Upper lobe of left lung (tissue), 4 donors: ENCODE data around the gene CORO1A.

Experiments
- EP300 ChIP-seq, 4 donors: sonication (generic); formaldehyde crosslinking; IDR thresholded peaks; one replicate each; pipeline ENCODE4 v1.5.1; 2017; ENCODE audit warnings: antibody characterized with exemption in 4 of 4, control low read depth in 2 of 4
- POLR2A ChIP-seq, 4 donors: fragments of 450-650 bp; IDR thresholded peaks; one replicate each; pipeline ENCODE4 v1.5.1; 2016 to 2017; ENCODE audit warnings: antibody characterized with exemption in 4 of 4, mild to moderate bottlenecking in 2 of 4
- TF ChIP-seq, protein P1 (sequence below), 6 experiments: fragments of 450-650 bp in 4 of 6; fragments of 200-600 bp in 2 of 6; sonication (generic) in 2 of 6; IDR thresholded peaks; one replicate each; pipeline ENCODE4 v1.5.1; 2016 to 2019; ENCODE audit warnings: antibody characterized with exemption in 6 of 6

DNA sequence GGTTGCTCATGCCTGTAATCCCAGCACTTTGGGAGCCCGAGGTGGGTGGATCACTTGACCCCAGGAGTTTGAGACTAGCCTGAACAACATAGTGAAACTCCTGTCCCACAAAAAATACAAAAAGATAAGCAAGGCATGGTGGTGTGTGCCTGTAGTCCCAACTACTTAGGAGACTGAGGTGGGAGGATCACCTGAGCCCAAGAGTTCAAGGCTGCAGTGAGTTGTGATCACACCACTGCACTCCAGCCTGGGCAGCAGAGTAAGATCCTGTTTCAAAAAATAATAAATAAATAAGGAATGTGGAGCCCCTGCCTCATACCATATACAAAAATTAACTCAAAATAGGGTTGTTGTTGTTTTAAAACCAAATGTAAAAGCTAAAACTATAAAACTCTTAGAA lies 26.2 kb upstream of the CORO1A start:
- TF ChIP-seq, protein P1, sequence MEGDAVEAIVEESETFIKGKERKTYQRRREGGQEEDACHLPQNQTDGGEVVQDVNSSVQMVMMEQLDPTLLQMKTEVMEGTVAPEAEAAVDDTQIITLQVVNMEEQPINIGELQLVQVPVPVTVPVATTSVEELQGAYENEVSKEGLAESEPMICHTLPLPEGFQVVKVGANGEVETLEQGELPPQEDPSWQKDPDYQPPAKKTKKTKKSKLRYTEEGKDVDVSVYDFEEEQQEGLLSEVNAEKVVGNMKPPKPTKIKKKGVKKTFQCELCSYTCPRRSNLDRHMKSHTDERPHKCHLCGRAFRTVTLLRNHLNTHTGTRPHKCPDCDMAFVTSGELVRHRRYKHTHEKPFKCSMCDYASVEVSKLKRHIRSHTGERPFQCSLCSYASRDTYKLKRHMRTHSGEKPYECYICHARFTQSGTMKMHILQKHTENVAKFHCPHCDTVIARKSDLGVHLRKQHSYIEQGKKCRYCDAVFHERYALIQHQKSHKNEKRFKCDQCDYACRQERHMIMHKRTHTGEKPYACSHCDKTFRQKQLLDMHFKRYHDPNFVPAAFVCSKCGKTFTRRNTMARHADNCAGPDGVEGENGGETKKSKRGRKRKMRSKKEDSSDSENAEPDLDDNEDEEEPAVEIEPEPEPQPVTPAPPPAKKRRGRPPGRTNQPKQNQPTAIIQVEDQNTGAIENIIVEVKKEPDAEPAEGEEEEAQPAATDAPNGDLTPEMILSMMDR (IDR thresholded peaks at IDR 0.05), result no peak
- no peak for TF ChIP-seq POLR2A (IDR thresholded peaks at IDR 0.05)
- no peak for TF ChIP-seq EP300 (IDR thresholded peaks at IDR 0.05)
